GM23338 (cell line): ENCODE measurements around the gene PMPCB. TPM values are rescaled to one million over a fixed set of nuclear protein-coding genes. Genes with fewer than 3 reads are reported as not detected.

Experiments
- ATAC-seq: fragments of 200-7000 bp; cut with Tn5 transposase; 3 replicates; pipeline ENCODE4 v1.9.1; 2020
- DNase-seq: peaks from one replicate; pipeline ENCODE4 v3.0.0-alpha.2; 2015; ENCODE audit warnings: low spot score
- H2AFZ ChIP-seq: fragments of 200-600 bp; sonication (generic); 2 replicates; pipeline ENCODE4 v1.8.0; 2016; ENCODE audit warnings: antibody characterized with exemption, mild to moderate bottlenecking, moderate library complexity
- H3F3A ChIP-seq: fragments of 200-600 bp; sonication (generic); replicated peaks from 2 replicates; pipeline ENCODE4 v1.8.0; 2017; ENCODE audit warnings: antibody characterized with exemption, mixed run types, low read depth
- H3K27ac ChIP-seq: fragments of 200-600 bp; sonication (generic); 2 replicates; pipeline ENCODE4 v1.6.1; 2016; ENCODE audit warnings: low read depth
- H3K27me3 ChIP-seq: fragments of 200-600 bp; sonication (generic); 2 replicates; pipeline ENCODE4 v1.8.0; 2016; ENCODE audit warnings: mild to moderate bottlenecking, mixed run types, moderate library complexity; ENCODE audit not compliant: insufficient read depth
- H3K36me3 ChIP-seq: fragments of 200-600 bp; sonication (generic); 2 replicates; pipeline ENCODE4 v1.8.0; 2016; ENCODE audit warnings: mild to moderate bottlenecking; ENCODE audit not compliant: insufficient read depth
- H3K4me1 ChIP-seq: fragments of 200-600 bp; sonication (generic); 2 replicates; pipeline ENCODE4 v1.8.0; 2016; ENCODE audit warnings: mild to moderate bottlenecking, moderate library complexity; ENCODE audit not compliant: insufficient read depth
- H3K4me2 ChIP-seq: fragments of 200-600 bp; sonication (generic); 2 replicates; pipeline ENCODE4 v1.7.1; 2017; ENCODE audit warnings: mixed run types
- H3K4me3 ChIP-seq: fragments of 200-600 bp; sonication (generic); 2 replicates; pipeline ENCODE4 v1.6.1; 2016; ENCODE audit warnings: mixed run types
- H3K79me2 ChIP-seq: fragments of 200-600 bp; sonication (generic); replicated peaks from 2 replicates; pipeline ENCODE4 v1.8.0; 2017; ENCODE audit warnings: mild to moderate bottlenecking; ENCODE audit not compliant: insufficient read depth
- H3K9me2 ChIP-seq: fragments of 200-600 bp; sonication (generic); 2 replicates; pipeline ENCODE4 v1.8.0; 2017; ENCODE audit not compliant: insufficient read depth
- H4K20me1 ChIP-seq: fragments of 200-600 bp; sonication (generic); replicated peaks from 2 replicates; pipeline ENCODE4 v1.8.0; 2017; ENCODE audit warnings: mild to moderate bottlenecking; ENCODE audit not compliant: insufficient read depth
- H3K27ac Mint-ChIP-seq: 2 replicates; pipeline ENCODE4 v1.8.0; 2020; ENCODE audit warnings: inconsistent platforms, mild to moderate bottlenecking, moderate library complexity, mixed read lengths
- H3K27me3 Mint-ChIP-seq: 3 replicates; pipeline ENCODE4 v1.8.0; 2022; ENCODE audit warnings: low read depth, mild to moderate bottlenecking, moderate library complexity, mixed read lengths, inconsistent platforms; ENCODE audit not compliant: insufficient read depth, poor library complexity
- H3K36me3 Mint-ChIP-seq: 3 replicates; pipeline ENCODE4 v1.8.0; 2021; ENCODE audit warnings: low read depth, mild to moderate bottlenecking, inconsistent platforms, moderate library complexity, mixed read lengths
- H3K4me1 Mint-ChIP-seq: 3 replicates; pipeline ENCODE4 v1.8.0; 2020; ENCODE audit warnings: mild to moderate bottlenecking, inconsistent platforms, mixed read lengths
- H3K4me3 Mint-ChIP-seq: 3 replicates; pipeline ENCODE4 v1.8.0; 2021; ENCODE audit warnings: moderate library complexity, mild to moderate bottlenecking, inconsistent platforms, mixed read lengths
- H3K9me3 Mint-ChIP-seq: 3 replicates; pipeline ENCODE4 v1.8.0; 2020; ENCODE audit warnings: moderate library complexity, mild to moderate bottlenecking, inconsistent platforms, mixed read lengths
- CREB1 ChIP-seq: fragments of 250-450 bp; sonication (Bioruptor Pico); IDR thresholded peaks from 2 replicates; pipeline ENCODE4 v1.5.0; 2020; ENCODE audit warnings: low read depth, mild to moderate bottlenecking, moderate library complexity
- ETS1 ChIP-seq: IDR thresholded peaks from 2 replicates; pipeline ENCODE4 v1.6.1; 2016; ENCODE audit warnings: antibody characterized with exemption
- EZH2 ChIP-seq: fragments of 200-600 bp; sonication (generic); IDR thresholded peaks from one replicate; pipeline ENCODE4 v1.8.0; 2017; ENCODE audit warnings: antibody characterized with exemption, mild to moderate bottlenecking, low read depth; ENCODE audit not compliant: unreplicated experiment
- EZH2phosphoT487 ChIP-seq: fragments of 200-600 bp; sonication (generic); IDR thresholded peaks from one replicate; pipeline ENCODE4 v1.8.1; 2018; ENCODE audit warnings: antibody characterized with exemption; ENCODE audit not compliant: unreplicated experiment
- JUNB ChIP-seq: IDR thresholded peaks from one replicate; pipeline ENCODE4 v1.6.1; 2016; ENCODE audit warnings: antibody characterized with exemption; ENCODE audit not compliant: unreplicated experiment
- NANOG ChIP-seq: IDR thresholded peaks from 2 replicates; pipeline ENCODE4 v1.6.1; 2016; ENCODE audit warnings: antibody characterized with exemption, borderline replicate concordance
- POLR2AphosphoS5 ChIP-seq: IDR thresholded peaks from 2 replicates; pipeline ENCODE4 v1.6.1; 2016; ENCODE audit warnings: antibody characterized with exemption, low read depth
- REST ChIP-seq: IDR thresholded peaks from one replicate; pipeline ENCODE4 v1.6.1; 2018; ENCODE audit warnings: antibody characterized with exemption; ENCODE audit not compliant: unreplicated experiment
- STAT1 ChIP-seq: IDR thresholded peaks from one replicate; pipeline ENCODE4 v1.6.1; 2016; ENCODE audit warnings: antibody characterized with exemption; ENCODE audit not compliant: unreplicated experiment
- ZNF114 ChIP-seq: fragments of 250-450 bp; sonication (Bioruptor Pico); IDR thresholded peaks from 2 replicates; pipeline ENCODE4 v1.5.0; 2020; ENCODE audit warnings: mild to moderate bottlenecking, moderate library complexity
- ZNF331 ChIP-seq: fragments of 250-450 bp; sonication (Bioruptor Pico); IDR thresholded peaks from 2 replicates; pipeline ENCODE4 v1.5.0; 2020; ENCODE audit warnings: low read depth, mild to moderate bottlenecking, moderate library complexity
- ZNF462 ChIP-seq: fragments of 250-450 bp; sonication (Bioruptor Pico); IDR thresholded peaks from 2 replicates; pipeline ENCODE4 v1.5.0; 2020; ENCODE audit warnings: mild to moderate bottlenecking, moderate library complexity
- polyA plus RNA-seq: library from polyadenylated mRNA; unstranded; fragments of >200 nt; fragmentation: Nextera tagmentation; extraction: Ambion mirVana; gene quantifications from 2 replicates; pipeline ENCODE4 v1.2.1, GENCODE V29; 2016
- total RNA-seq: library from RNA; depleted of rRNA; stranded (reverse); fragments of >200 nt; shearing (Covaris generic); gene quantifications from 2 replicates; pipeline ENCODE4 v1.2.3, GENCODE V29; 2014
- TF ChIP-seq, protein P1 (sequence below), 2 experiments: fragments of 200-600 bp in 1 of 2; sonication (generic) in 1 of 2; conservative IDR thresholded peaks; 2 replicates each; pipeline versions ENCODE4 v1.5.1 to v1.6.1; 2016 to 2017; ENCODE audit warnings: antibody characterized with exemption in 2 of 2, low read depth in 2 of 2, mild to moderate bottlenecking in 2 of 2, moderate library complexity in 1 of 2

Gene PMPCB
- total and polyA plus RNA-seq, 2 experiments from 2014 or later: 55.0 to 90.0 TPM

DNA sequence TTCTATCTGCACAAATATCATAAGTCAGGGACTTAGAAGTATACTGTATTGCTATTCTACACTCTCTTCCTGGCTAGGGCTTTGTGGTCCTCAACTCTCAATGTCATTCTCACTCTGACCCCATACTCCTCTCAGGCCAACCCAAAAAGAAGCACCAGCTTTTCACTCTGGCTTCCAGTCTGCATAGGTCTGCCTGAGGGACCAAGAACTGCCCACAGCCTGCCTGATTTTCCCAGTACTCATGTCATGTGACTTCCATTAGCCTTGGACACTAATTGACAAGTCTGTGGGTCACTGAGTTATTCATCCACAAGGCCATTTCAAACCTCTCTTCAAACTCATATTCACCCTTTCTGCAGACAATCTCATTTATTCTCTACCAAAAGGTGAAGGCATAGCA lies 19.8 kb downstream of the PMPCB start:
- DNase-seq (no peak), ATAC-seq (no peak)
- H3K27ac Mint-ChIP-seq: no peak overlapping the region
- no peaks in the 10 kb centered on the region for H3K27me3 ChIP-seq
- H3K4me3 ChIP-seq: no peak overlapping the region
- H3K9me3 Mint-ChIP-seq: no peaks in the 10 kb centered on the region
- no peaks in the 10 kb centered on the region for H3K9me2 ChIP-seq
- no peak overlapping the region for H3K4me2 ChIP-seq
- H2AFZ ChIP-seq: no peak overlapping the region
- H3K79me2 ChIP-seq: peaks cover 2% of the 10 kb centered on the region; the same call in 1 of the 2 replicates
- peaks cover 90% of the 10 kb centered on the region for H3K36me3 ChIP-seq
- no peaks in the 10 kb centered on the region for H3K4me1 ChIP-seq
- no peak overlapping the region for H3K4me3 Mint-ChIP-seq
- no peak overlapping the region for H3K27ac ChIP-seq
- no peaks in the 10 kb centered on the region for H3K4me1 Mint-ChIP-seq
- H3K27me3 Mint-ChIP-seq: no peaks in the 10 kb centered on the region
- TF ChIP-seq JUNB: no peak
- TF ChIP-seq POLR2AphosphoS5: no peak
- no peak for TF ChIP-seq STAT1
- TF ChIP-seq ZNF114 (CRISPR knock-in tag): no peak
- TF ChIP-seq ZNF331 (CRISPR knock-in tag): no peak
- TF ChIP-seq ETS1: no peak
- no peak for TF ChIP-seq REST
- no peak for TF ChIP-seq ZNF462 (CRISPR knock-in tag)
- TF ChIP-seq EZH2phosphoT487: no peak
- TF ChIP-seq, protein P1, sequence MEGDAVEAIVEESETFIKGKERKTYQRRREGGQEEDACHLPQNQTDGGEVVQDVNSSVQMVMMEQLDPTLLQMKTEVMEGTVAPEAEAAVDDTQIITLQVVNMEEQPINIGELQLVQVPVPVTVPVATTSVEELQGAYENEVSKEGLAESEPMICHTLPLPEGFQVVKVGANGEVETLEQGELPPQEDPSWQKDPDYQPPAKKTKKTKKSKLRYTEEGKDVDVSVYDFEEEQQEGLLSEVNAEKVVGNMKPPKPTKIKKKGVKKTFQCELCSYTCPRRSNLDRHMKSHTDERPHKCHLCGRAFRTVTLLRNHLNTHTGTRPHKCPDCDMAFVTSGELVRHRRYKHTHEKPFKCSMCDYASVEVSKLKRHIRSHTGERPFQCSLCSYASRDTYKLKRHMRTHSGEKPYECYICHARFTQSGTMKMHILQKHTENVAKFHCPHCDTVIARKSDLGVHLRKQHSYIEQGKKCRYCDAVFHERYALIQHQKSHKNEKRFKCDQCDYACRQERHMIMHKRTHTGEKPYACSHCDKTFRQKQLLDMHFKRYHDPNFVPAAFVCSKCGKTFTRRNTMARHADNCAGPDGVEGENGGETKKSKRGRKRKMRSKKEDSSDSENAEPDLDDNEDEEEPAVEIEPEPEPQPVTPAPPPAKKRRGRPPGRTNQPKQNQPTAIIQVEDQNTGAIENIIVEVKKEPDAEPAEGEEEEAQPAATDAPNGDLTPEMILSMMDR (conservative IDR thresholded peaks at IDR 0.05; ENCODE audit: low read depth in 2 of 2): no peak
- no peak for TF ChIP-seq CREB1 (CRISPR knock-in tag)
- TF ChIP-seq NANOG: no peak
- no peak for TF ChIP-seq EZH2
- H4K20me1 ChIP-seq: peaks cover 16% of the 10 kb centered on the region
- H3K36me3 Mint-ChIP-seq: peaks cover 98% of the 10 kb centered on the region
- H3F3A ChIP-seq: no peaks in the 10 kb centered on the region
